Measurements from ENCODE around the gene FTO. TPM values are rescaled to one million over a fixed set of nuclear protein-coding genes. Genes with fewer than 3 reads are reported as not detected.

The FTO gene
- total RNA-seq, 1 experiment from 2014 or later: 57.4 TPM

DNA sequence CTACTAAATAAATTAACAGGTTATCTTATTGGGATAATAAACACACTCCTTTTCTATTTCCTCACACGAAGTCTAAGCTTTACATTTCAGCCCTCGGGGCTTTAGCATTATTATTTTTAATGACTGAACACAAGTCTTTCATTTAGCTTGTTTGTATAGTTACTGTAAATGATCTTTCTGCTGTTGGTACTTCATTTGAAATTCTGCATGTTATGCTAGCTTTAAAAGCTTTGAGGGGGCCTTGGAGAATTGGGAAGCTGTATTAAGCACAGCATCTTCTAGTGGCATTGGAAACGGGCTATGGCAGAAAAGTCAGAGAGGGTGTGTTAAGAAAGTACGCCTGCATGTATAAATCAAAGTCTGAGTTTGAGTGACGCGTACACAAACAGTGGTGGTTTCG, 243.7 kb downstream of the FTO start (continued):
- TF ChIP-seq, protein P1, sequence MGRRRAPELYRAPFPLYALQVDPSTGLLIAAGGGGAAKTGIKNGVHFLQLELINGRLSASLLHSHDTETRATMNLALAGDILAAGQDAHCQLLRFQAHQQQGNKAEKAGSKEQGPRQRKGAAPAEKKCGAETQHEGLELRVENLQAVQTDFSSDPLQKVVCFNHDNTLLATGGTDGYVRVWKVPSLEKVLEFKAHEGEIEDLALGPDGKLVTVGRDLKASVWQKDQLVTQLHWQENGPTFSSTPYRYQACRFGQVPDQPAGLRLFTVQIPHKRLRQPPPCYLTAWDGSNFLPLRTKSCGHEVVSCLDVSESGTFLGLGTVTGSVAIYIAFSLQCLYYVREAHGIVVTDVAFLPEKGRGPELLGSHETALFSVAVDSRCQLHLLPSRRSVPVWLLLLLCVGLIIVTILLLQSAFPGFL (CRISPR knock-in tag; IDR thresholded peaks at IDR 0.05; ENCODE audit: borderline replicate concordance): no peak
- no peak for TF ChIP-seq ETV6 (CRISPR knock-in tag; IDR thresholded peaks at IDR 0.05)
- no peak for TF ChIP-seq RORB (CRISPR knock-in tag; IDR thresholded peaks at IDR 0.05)
- TF ChIP-seq E2F1 (CRISPR knock-in tag; IDR thresholded peaks at IDR 0.05): no peak
- no peak for TF ChIP-seq ZNF232 (CRISPR knock-in tag; IDR thresholded peaks at IDR 0.05)
- no peak for TF ChIP-seq MAX (CRISPR knock-in tag; IDR thresholded peaks at IDR 0.05)
- TF ChIP-seq CREM (CRISPR knock-in tag; IDR thresholded peaks at IDR 0.05): no peak
- TF ChIP-seq GTF2I (CRISPR knock-in tag; conservative IDR thresholded peaks at IDR 0.05): no peak

GRCh38 chr16:53948326-53948725, 244.4 kb downstream of the FTO start:
- ChIA-PET CTCF (no interaction called here), POLR2A (no interaction called here)
- H3K4me1 Mint-ChIP-seq: 0 out of 2 replicates have a peak, but pooled peaks cover 6% of the 10 kb centered on the region
- H3K4me3 Mint-ChIP-seq: no peak overlapping the region
- no peaks in the 10 kb centered on the region for H3K9me3 Mint-ChIP-seq
- no peak overlapping the region for H3K27ac Mint-ChIP-seq
- no peaks in the 10 kb centered on the region for H3K36me3 Mint-ChIP-seq
- no peak for DNase-seq (ENCODE audit: low spot score)
- no peaks in the 10 kb centered on the region for H3K27me3 Mint-ChIP-seq (ENCODE audit: low read depth)
- no peak for ATAC-seq
- no peak for TF ChIP-seq IRF2 (CRISPR knock-in tag; IDR thresholded peaks at IDR 0.05; ENCODE audit: borderline replicate concordance, low read depth)
- no peak for TF ChIP-seq ZNF396 (CRISPR knock-in tag; IDR thresholded peaks at IDR 0.05; ENCODE audit: borderline replicate concordance)
- no peak for TF ChIP-seq NFYB (CRISPR knock-in tag; conservative IDR thresholded peaks at IDR 0.05; ENCODE audit: low read depth)
- no peak for TF ChIP-seq ZBTB21 (CRISPR knock-in tag; IDR thresholded peaks at IDR 0.05; ENCODE audit: borderline replicate concordance)
- TF ChIP-seq, protein P2, sequence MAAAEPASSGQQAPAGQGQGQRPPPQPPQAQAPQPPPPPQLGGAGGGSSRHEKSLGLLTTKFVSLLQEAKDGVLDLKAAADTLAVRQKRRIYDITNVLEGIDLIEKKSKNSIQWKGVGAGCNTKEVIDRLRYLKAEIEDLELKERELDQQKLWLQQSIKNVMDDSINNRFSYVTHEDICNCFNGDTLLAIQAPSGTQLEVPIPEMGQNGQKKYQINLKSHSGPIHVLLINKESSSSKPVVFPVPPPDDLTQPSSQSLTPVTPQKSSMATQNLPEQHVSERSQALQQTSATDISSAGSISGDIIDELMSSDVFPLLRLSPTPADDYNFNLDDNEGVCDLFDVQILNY (CRISPR knock-in tag; IDR thresholded peaks at IDR 0.05): no peak
- no peak for TF ChIP-seq AFF4 (CRISPR knock-in tag; IDR thresholded peaks at IDR 0.05; ENCODE audit: borderline replicate concordance)
- no peak for TF ChIP-seq PRRX2 (CRISPR knock-in tag; IDR thresholded peaks at IDR 0.05)
- TF ChIP-seq, protein P3, sequence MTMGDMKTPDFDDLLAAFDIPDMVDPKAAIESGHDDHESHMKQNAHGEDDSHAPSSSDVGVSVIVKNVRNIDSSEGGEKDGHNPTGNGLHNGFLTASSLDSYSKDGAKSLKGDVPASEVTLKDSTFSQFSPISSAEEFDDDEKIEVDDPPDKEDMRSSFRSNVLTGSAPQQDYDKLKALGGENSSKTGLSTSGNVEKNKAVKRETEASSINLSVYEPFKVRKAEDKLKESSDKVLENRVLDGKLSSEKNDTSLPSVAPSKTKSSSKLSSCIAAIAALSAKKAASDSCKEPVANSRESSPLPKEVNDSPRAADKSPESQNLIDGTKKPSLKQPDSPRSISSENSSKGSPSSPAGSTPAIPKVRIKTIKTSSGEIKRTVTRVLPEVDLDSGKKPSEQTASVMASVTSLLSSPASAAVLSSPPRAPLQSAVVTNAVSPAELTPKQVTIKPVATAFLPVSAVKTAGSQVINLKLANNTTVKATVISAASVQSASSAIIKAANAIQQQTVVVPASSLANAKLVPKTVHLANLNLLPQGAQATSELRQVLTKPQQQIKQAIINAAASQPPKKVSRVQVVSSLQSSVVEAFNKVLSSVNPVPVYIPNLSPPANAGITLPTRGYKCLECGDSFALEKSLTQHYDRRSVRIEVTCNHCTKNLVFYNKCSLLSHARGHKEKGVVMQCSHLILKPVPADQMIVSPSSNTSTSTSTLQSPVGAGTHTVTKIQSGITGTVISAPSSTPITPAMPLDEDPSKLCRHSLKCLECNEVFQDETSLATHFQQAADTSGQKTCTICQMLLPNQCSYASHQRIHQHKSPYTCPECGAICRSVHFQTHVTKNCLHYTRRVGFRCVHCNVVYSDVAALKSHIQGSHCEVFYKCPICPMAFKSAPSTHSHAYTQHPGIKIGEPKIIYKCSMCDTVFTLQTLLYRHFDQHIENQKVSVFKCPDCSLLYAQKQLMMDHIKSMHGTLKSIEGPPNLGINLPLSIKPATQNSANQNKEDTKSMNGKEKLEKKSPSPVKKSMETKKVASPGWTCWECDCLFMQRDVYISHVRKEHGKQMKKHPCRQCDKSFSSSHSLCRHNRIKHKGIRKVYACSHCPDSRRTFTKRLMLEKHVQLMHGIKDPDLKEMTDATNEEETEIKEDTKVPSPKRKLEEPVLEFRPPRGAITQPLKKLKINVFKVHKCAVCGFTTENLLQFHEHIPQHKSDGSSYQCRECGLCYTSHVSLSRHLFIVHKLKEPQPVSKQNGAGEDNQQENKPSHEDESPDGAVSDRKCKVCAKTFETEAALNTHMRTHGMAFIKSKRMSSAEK (CRISPR knock-in tag; IDR thresholded peaks at IDR 0.05; ENCODE audit: borderline replicate concordance): no peak
- no peak for TF ChIP-seq ZNF232 (CRISPR knock-in tag; IDR thresholded peaks at IDR 0.05)
- TF ChIP-seq CREB1 (CRISPR knock-in tag; IDR thresholded peaks at IDR 0.05): no peak
- no peak for TF ChIP-seq CDX4 (CRISPR knock-in tag; IDR thresholded peaks at IDR 0.05; ENCODE audit: borderline replicate concordance)
- TF ChIP-seq E2F1 (CRISPR knock-in tag; IDR thresholded peaks at IDR 0.05): no peak
- no peak for TF ChIP-seq GABPB1 (CRISPR knock-in tag; IDR thresholded peaks at IDR 0.05)
- no peak for TF ChIP-seq JAZF1 (CRISPR knock-in tag; IDR thresholded peaks at IDR 0.05)
- no peak for TF ChIP-seq ERG (CRISPR knock-in tag; IDR thresholded peaks at IDR 0.05)
- TF ChIP-seq ZNF317 (CRISPR knock-in tag; IDR thresholded peaks at IDR 0.05; ENCODE audit: borderline replicate concordance, low read depth): no peak
